ENCODE data around the gene ATP10D.

DNA sequence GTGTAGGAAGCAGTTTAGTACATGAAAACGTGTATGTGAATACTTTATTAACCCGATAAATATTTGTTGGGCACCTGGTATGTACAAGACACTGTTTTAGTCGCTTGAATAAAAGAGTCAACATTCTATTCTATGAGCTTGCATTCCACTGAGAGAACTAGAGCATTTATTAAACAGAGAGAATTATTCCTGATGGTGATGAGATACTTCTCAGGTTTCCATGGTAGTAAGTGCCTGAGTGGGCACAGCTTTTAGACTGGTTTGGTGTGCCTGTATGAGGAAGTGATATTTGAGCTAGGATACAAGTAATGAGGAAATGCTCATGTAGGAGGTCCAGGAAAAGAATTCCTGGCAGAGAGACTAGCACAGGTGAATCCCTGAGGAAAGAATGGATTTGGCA is 94.2 kb downstream of the ATP10D start:
- TF ChIP-seq, protein P1, sequence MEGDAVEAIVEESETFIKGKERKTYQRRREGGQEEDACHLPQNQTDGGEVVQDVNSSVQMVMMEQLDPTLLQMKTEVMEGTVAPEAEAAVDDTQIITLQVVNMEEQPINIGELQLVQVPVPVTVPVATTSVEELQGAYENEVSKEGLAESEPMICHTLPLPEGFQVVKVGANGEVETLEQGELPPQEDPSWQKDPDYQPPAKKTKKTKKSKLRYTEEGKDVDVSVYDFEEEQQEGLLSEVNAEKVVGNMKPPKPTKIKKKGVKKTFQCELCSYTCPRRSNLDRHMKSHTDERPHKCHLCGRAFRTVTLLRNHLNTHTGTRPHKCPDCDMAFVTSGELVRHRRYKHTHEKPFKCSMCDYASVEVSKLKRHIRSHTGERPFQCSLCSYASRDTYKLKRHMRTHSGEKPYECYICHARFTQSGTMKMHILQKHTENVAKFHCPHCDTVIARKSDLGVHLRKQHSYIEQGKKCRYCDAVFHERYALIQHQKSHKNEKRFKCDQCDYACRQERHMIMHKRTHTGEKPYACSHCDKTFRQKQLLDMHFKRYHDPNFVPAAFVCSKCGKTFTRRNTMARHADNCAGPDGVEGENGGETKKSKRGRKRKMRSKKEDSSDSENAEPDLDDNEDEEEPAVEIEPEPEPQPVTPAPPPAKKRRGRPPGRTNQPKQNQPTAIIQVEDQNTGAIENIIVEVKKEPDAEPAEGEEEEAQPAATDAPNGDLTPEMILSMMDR (IDR thresholded peaks at IDR 0.05): no peak
- TF ChIP-seq POLR2A (IDR thresholded peaks at IDR 0.05) (no peak), EP300 (IDR thresholded peaks at IDR 0.05) (no peak), POLR2AphosphoS5 (IDR thresholded peaks at IDR 0.05) (no peak)
